Osteoblast (primary cell): Measurements from ENCODE around the gene GLRA1. TPM values are rescaled to one million over a fixed set of nuclear protein-coding genes. Genes with fewer than 3 reads are reported as not detected.

Source experiments
- DNase-seq: peaks from one replicate; pipeline ENCODE4 v3.0.0; 2011; ENCODE audit warnings: low spot score, mixed read lengths; ENCODE audit not compliant: insufficient read length; ENCODE audit errors: missing footprints
- H2AFZ ChIP-seq: 2 replicates; pipeline ENCODE4 v1.6.0; 2011; ENCODE audit warnings: mild to moderate bottlenecking, low read length
- H3K27ac ChIP-seq: 2 replicates; pipeline ENCODE4 v1.5.1; 2011; ENCODE audit warnings: mild to moderate bottlenecking, low read depth, low read length, moderate library complexity
- H3K27me3 ChIP-seq: 2 replicates; pipeline ENCODE4 v1.6.0; 2012; ENCODE audit warnings: mild to moderate bottlenecking, control low read depth, inconsistent platforms, low read length, moderate library complexity; ENCODE audit not compliant: insufficient read depth
- H3K36me3 ChIP-seq: 2 replicates; pipeline ENCODE4 v1.5.1; 2011; ENCODE audit warnings: mild to moderate bottlenecking, low read length, control low read depth, moderate library complexity; ENCODE audit not compliant: insufficient read depth
- H3K4me1 ChIP-seq: 2 replicates; pipeline ENCODE4 v1.5.1; 2011; ENCODE audit warnings: mild to moderate bottlenecking, low read length, control low read depth, moderate library complexity; ENCODE audit not compliant: insufficient read depth
- H3K4me2 ChIP-seq: 2 replicates; pipeline ENCODE4 v1.6.0; 2011; ENCODE audit warnings: mild to moderate bottlenecking, low read length; ENCODE audit not compliant: insufficient read depth
- H3K4me3 ChIP-seq: fragments of 200-600 bp; sonication (generic); 3 replicates; pipeline ENCODE4 v1.5.1; 2012; ENCODE audit warnings: mild to moderate bottlenecking, low read length, inconsistent platforms; ENCODE audit not compliant: insufficient read depth
- H3K79me2 ChIP-seq: 2 replicates; pipeline ENCODE4 v1.6.0; 2012; ENCODE audit warnings: mild to moderate bottlenecking, low read length, control low read depth, inconsistent platforms; ENCODE audit not compliant: insufficient read depth
- H3K9me3 ChIP-seq: 2 replicates; pipeline ENCODE4 v1.5.1; 2011; ENCODE audit warnings: low read depth, low read length, control low read depth
- H4K20me1 ChIP-seq: 2 replicates; pipeline ENCODE4 v1.6.0; 2012; ENCODE audit warnings: mild to moderate bottlenecking, low read length, control low read depth; ENCODE audit not compliant: insufficient read depth
- total RNA-seq: library from RNA; depleted of rRNA; stranded (reverse); fragments of >200 nt; gene quantifications from 2 replicates; pipeline ENCODE4 v1.2.3, GENCODE V29; 2012
- TF ChIP-seq, protein P1 (sequence below): IDR thresholded peaks from 2 replicates; pipeline ENCODE4 v1.5.1; 2011; ENCODE audit warnings: mild to moderate bottlenecking, low read depth, low read length, moderate library complexity; ENCODE audit errors: extremely low read depth

Gene GLRA1
- total RNA-seq, 1 donor: not detected

DNA sequence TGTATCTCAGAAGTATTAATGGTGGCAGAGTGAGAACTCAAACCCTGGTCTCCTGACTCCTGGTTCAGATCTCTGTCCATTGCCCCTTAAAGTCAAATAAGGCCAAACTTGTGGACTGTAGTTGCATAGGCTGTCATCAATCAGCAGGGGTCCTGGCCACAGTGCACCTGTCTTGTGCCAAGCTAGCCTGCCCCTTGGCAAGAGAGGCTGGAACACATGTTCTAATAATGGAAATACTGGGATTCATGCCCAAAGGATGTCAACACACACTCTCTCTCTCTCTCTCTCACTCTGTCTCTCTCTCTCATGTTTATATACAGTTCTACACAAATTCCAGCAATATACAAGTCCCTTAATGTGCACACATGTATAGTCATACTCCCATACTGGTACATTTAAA lies 44.3 kb downstream of the GLRA1 start:
- H3K27me3 ChIP-seq: no peaks in the 10 kb centered on the region
- H3K4me1 ChIP-seq: no peaks in the 10 kb centered on the region
- no peaks in the 10 kb centered on the region for H3K79me2 ChIP-seq
- H3K9me3 ChIP-seq: no peaks in the 10 kb centered on the region
- H2AFZ ChIP-seq: no peak overlapping the region
- H3K27ac ChIP-seq: no peak overlapping the region
- no peaks in the 10 kb centered on the region for H3K36me3 ChIP-seq
- no peaks in the 10 kb centered on the region for H4K20me1 ChIP-seq
- TF ChIP-seq, protein P1, sequence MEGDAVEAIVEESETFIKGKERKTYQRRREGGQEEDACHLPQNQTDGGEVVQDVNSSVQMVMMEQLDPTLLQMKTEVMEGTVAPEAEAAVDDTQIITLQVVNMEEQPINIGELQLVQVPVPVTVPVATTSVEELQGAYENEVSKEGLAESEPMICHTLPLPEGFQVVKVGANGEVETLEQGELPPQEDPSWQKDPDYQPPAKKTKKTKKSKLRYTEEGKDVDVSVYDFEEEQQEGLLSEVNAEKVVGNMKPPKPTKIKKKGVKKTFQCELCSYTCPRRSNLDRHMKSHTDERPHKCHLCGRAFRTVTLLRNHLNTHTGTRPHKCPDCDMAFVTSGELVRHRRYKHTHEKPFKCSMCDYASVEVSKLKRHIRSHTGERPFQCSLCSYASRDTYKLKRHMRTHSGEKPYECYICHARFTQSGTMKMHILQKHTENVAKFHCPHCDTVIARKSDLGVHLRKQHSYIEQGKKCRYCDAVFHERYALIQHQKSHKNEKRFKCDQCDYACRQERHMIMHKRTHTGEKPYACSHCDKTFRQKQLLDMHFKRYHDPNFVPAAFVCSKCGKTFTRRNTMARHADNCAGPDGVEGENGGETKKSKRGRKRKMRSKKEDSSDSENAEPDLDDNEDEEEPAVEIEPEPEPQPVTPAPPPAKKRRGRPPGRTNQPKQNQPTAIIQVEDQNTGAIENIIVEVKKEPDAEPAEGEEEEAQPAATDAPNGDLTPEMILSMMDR: no peak
- DNase-seq: no peak
- H3K4me3 ChIP-seq: no peak overlapping the region
- no peak overlapping the region for H3K4me2 ChIP-seq

DNA sequence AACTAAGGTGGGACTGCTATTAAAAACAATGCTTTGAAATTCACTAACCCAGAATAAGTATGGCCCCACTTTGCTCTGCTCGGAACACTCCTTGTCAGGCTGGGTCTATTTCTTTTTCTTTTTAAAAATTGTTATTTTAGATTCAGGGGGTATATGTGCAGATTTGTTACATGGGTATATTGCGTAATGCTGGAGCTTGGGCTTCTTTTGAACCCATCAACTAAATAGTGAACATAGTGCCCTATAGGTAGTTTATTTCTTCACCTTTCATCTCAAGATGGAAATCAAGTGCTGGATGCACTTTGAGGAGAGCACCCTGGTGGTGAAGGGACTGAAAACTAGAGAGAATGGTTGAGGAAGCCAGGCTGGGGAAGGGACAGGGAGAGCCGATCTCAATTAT lies 51.0 kb downstream of the GLRA1 start:
- Histone ChIP-seq H3K36me3 (no peaks in the 10 kb centered on the region), H3K4me2 (no peak overlapping the region), H4K20me1 (no peaks in the 10 kb centered on the region), H3K27ac (no peak overlapping the region), H3K4me1 (peaks cover 9% of the 10 kb centered on the region), H3K9me3 (no peaks in the 10 kb centered on the region), H3K4me3 (no peak overlapping the region), H3K79me2 (no peaks in the 10 kb centered on the region), H3K27me3 (no peaks in the 10 kb centered on the region), H2AFZ (no peak overlapping the region)
- no peak for DNase-seq
- TF ChIP-seq, protein P1: no peak

DNA sequence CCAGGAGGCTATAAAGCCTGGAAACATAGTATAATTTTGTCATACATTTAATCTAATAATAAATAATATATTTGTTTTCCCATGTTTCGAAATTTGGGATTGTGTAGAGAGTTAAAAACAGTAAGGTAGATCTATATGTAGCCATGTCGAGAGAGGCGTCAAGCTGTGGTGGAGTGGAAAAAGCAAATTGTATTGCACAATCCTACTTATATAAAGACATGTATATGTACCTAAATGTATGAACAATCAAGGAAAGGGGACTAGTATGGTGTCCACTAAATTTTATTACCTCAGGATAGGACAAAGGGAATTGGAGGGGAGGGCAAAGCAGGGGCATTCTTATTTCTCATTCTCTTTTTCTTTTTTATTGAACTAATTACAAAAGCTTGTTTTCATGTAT lies 52.0 kb downstream of the GLRA1 start:
- no peaks in the 10 kb centered on the region for H3K79me2 ChIP-seq
- no peaks in the 10 kb centered on the region for H3K27me3 ChIP-seq
- H3K4me2 ChIP-seq: no peak overlapping the region
- no peaks in the 10 kb centered on the region for H4K20me1 ChIP-seq
- no peak overlapping the region for H3K4me3 ChIP-seq
- H3K36me3 ChIP-seq: no peaks in the 10 kb centered on the region
- no peak for DNase-seq
- no peak overlapping the region for H2AFZ ChIP-seq
- TF ChIP-seq, protein P1: no peak
- no peak overlapping the region for H3K27ac ChIP-seq
- peaks cover 9% of the 10 kb centered on the region for H3K4me1 ChIP-seq
- no peaks in the 10 kb centered on the region for H3K9me3 ChIP-seq

DNA sequence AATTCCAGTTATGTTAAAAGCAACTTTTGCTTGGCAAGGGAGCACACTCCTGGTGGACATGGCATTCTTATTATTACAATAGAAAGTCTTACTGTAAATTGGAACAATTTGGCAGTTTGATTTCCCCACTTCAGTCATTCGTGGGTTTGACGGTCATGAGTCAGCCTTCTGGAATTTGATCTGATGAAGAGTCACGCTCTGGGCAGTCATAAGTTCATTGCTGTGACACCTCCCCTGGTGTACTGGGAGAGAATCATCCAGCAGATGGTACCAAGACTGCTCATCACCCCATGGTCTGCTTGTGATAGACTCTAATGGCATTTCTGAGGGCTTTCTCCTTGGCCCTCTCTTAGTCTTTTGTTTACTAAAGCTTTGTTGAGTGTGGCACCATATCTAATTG lies 53.8 kb downstream of the GLRA1 start:
- Histone ChIP-seq H3K79me2 (no peaks in the 10 kb centered on the region), H3K27me3 (no peaks in the 10 kb centered on the region), H3K9me3 (no peaks in the 10 kb centered on the region), H4K20me1 (no peaks in the 10 kb centered on the region), H3K36me3 (no peaks in the 10 kb centered on the region), H3K4me2 (peak overlapping the region; percentile 15), H3K27ac (no peak overlapping the region), H2AFZ (no peak overlapping the region), H3K4me1 (peaks cover 9% of the 10 kb centered on the region), H3K4me3 (no peak overlapping the region)
- peak; percentile 90 for DNase-seq
- TF ChIP-seq, protein P1: no peak
